GM12865 (cell line): Measurements from ENCODE around the gene COA1.
"Not testable (repeated sequence)": the region's sequence is repeated elsewhere in the genome, so short reads cannot be mapped to it uniquely, and the experiment has no call there.

ENCODE experiments used
- DNase-seq: peaks from one replicate; pipeline ENCODE4 v3.0.0; 2010; ENCODE audit warnings: low read depth
- H3K4me3 ChIP-seq: 2 replicates; pipeline ENCODE4 v1.5.1; 2011; ENCODE audit warnings: mild to moderate bottlenecking, low read depth, low read length, control low read depth
- CTCF ChIP-seq: IDR thresholded peaks from 2 replicates; pipeline ENCODE4 v1.5.1; 2011; ENCODE audit warnings: low read length, control low read depth, low read depth, inconsistent platforms; ENCODE audit not compliant: insufficient read depth; ENCODE audit errors: missing control alignments

COA1 gene

GRCh38 chr7:43735403-43735801, 6.1 kb upstream of the COA1 start:
- no peak for TF ChIP-seq CTCF
- DNase-seq = peak; percentile 55
- H3K4me3 ChIP-seq = peak overlapping the region; percentile 26; the same call in 1 of the 2 replicates

- DNase-seq = peak; percentile 80
- peak overlapping the region; percentile 28 for H3K4me3 ChIP-seq
These were observed 5.4 kb upstream of the COA1 start for GRCh38 chr7:43734575-43735332.

- peak; percentile 34 for DNase-seq
- not testable (repeated sequence) for H3K4me3 ChIP-seq
These were observed 2.2 kb upstream of the COA1 start for GRCh38 chr7:43731494-43731893.

- no peak for DNase-seq
- TF ChIP-seq CTCF = no peak
- peak overlapping the region; percentile 88 for H3K4me3 ChIP-seq
These were observed 563 bp upstream of the COA1 start for GRCh38 chr7:43729924-43730248.

- no peak for DNase-seq
- no peak for TF ChIP-seq CTCF
- H3K4me3 ChIP-seq = peak overlapping the region; percentile 19; the same call in 1 of the 2 replicates
These were observed 1.8 kb downstream of the COA1 start for GRCh38 chr7:43727494-43727893.

- DNase-seq = no peak
- no peak overlapping the region for H3K4me3 ChIP-seq
- TF ChIP-seq CTCF = no peak
These were observed 2.3 kb downstream of the COA1 start for GRCh38 chr7:43727003-43727402.

- H3K4me3 ChIP-seq = no peak overlapping the region
- DNase-seq = no peak
- no peak for TF ChIP-seq CTCF
These were observed 2.9 kb downstream of the COA1 start for GRCh38 chr7:43726466-43726865.

- TF ChIP-seq CTCF = no peak
- no peak for DNase-seq
- H3K4me3 ChIP-seq = no peak overlapping the region
These were observed 4.1 kb downstream of the COA1 start for GRCh38 chr7:43725251-43725650.
